HFF-Myc (cell line): ENCODE results near the gene ARRB1.

ENCODE experiments used
- DNase-seq: peaks from one replicate; pipeline ENCODE4 v3.0.0-alpha.2; 2011; ENCODE audit warnings: low read depth; ENCODE audit errors: extremely low read depth
- H3K4me3 ChIP-seq: replicated peaks from 2 replicates; pipeline ENCODE4 v1.5.1; 2011; ENCODE audit warnings: low read depth, mild to moderate bottlenecking, control low read depth, low read length
- CTCF ChIP-seq: IDR thresholded peaks from 2 replicates; pipeline ENCODE4 v1.5.1; 2012; ENCODE audit warnings: mild to moderate bottlenecking, low read depth, low read length, control low read depth; ENCODE audit errors: missing control alignments

Gene ARRB1

GRCh38 chr11:75389276-75389605 is 37.8 kb upstream of the ARRB1 start:
- no peak for DNase-seq
- H3K4me3 ChIP-seq = no peak overlapping the region
- TF ChIP-seq CTCF = no peak

- peak; percentile 79 for TF ChIP-seq CTCF
- no peak overlapping the region for H3K4me3 ChIP-seq
- peak; percentile 79 for DNase-seq
Observed at GRCh38 chr11:75388386-75389275, 37.2 kb upstream of the ARRB1 start.

GRCh38 chr11:75387736-75388294 is 36.4 kb upstream of the ARRB1 start:
- TF ChIP-seq CTCF = no peak
- no peak for DNase-seq

GRCh38 chr11:75386942-75387630 is 35.6 kb upstream of the ARRB1 start:
- no peak overlapping the region for H3K4me3 ChIP-seq
- DNase-seq = no peak
- TF ChIP-seq CTCF = no peak

More at GRCh38 chr11:75387736-75388294, 36.4 kb upstream of the ARRB1 start:
- H3K4me3 ChIP-seq = no peak overlapping the region

- no peak for DNase-seq
- H3K4me3 ChIP-seq = no peak overlapping the region
- peak; percentile 98 for TF ChIP-seq CTCF
Observed at GRCh38 chr11:75384438-75385080, 33.1 kb upstream of the ARRB1 start.

- no peak for TF ChIP-seq CTCF
- H3K4me3 ChIP-seq = no peak overlapping the region
- DNase-seq = no peak
Observed at GRCh38 chr11:75383246-75383645, 31.8 kb upstream of the ARRB1 start.
